GM21390 (cell line): ENCODE measurements around the gene AMY2B.
"Not testable (repeated sequence)": the region's sequence is repeated elsewhere in the genome, so short reads cannot be mapped to it uniquely, and the experiment has no call there.

ENCODE experiments used
- ATAC-seq: cut with Tn5 transposase; IDR thresholded peaks from one replicate; pipeline ENCODE4 v1.9.1; 2021; ENCODE audit not compliant: unreplicated experiment

The AMY2B gene

GRCh38 chr1:103571289-103571688, at the start of gene AMY2B:
Gene AMY2B (plus strand): TSS chr1:103571589. CDS start chr1:103571603, 14 bp downstream.
- not testable (repeated sequence) for ATAC-seq

- ATAC-seq: no peak
These were observed 48.0 kb upstream of the AMY2B start for GRCh38 chr1:103523346-103523745.

- ATAC-seq: peak; percentile 53
These were observed 46.2 kb upstream of the AMY2B start for GRCh38 chr1:103525114-103525606.

- peak; percentile 73 for ATAC-seq
These were observed 45.5 kb upstream of the AMY2B start, which contains the start of gene RNPC3 for GRCh38 chr1:103525607-103526507. Gene RNPC3 (plus strand): TSS chr1:103525699. CDS start chr1:103526071, 372 bp downstream.

GRCh38 chr1:103527331-103527730, 44.1 kb upstream of the AMY2B start:
- no peak for ATAC-seq

GRCh38 chr1:103529746-103530145, 41.6 kb upstream of the AMY2B start:
- ATAC-seq: no peak

- no peak for ATAC-seq
These were observed 33.2 kb upstream of the AMY2B start for GRCh38 chr1:103538226-103538625.

- no peak for ATAC-seq
These were observed 30.0 kb upstream of the AMY2B start for GRCh38 chr1:103541431-103541830.

GRCh38 chr1:103546496-103546895, 24.9 kb upstream of the AMY2B start:
- no peak for ATAC-seq

GRCh38 chr1:103547840-103548239, 23.5 kb upstream of the AMY2B start:
- no peak for ATAC-seq

- ATAC-seq: no peak
These were observed 11.0 kb upstream of the AMY2B start for GRCh38 chr1:103560427-103560826.

- ATAC-seq: not testable (repeated sequence)
These were observed 10.3 kb upstream of the AMY2B start for GRCh38 chr1:103561124-103561523.

GRCh38 chr1:103561643-103562395, 9.6 kb upstream of the AMY2B start:
- peak; percentile 89 for ATAC-seq

GRCh38 chr1:103563056-103563455, 8.3 kb upstream of the AMY2B start:
- no peak for ATAC-seq

- ATAC-seq: no peak
These were observed 1.9 kb upstream of the AMY2B start for GRCh38 chr1:103569493-103569892.

GRCh38 chr1:103576065-103576464, 4.7 kb downstream of the AMY2B start:
- no peak for ATAC-seq

GRCh38 chr1:103576784-103577183, 5.4 kb downstream of the AMY2B start:
- not testable (repeated sequence) for ATAC-seq

- no peak for ATAC-seq
These were observed 11.1 kb downstream of the AMY2B start for GRCh38 chr1:103582464-103582863.

GRCh38 chr1:103583887-103584286, 12.5 kb downstream of the AMY2B start:
- ATAC-seq: no peak

- no peak for ATAC-seq
These were observed 13.1 kb downstream of the AMY2B start for GRCh38 chr1:103584537-103584936.

- not testable (repeated sequence) for ATAC-seq
These were observed 31.4 kb downstream of the AMY2B start for GRCh38 chr1:103602740-103603139.

GRCh38 chr1:103616362-103616761, 45.0 kb downstream of the AMY2B start:
- ATAC-seq: no peak
